NCI-H524 (cell line): ENCODE results near the gene RNU6-8.

Source experiments
- DNase-seq, 2 experiments: peaks; one replicate each; lab custom pipeline; 2025; lab: John Stamatoyannopoulos, UW

The RNU6-8 gene

DNA sequence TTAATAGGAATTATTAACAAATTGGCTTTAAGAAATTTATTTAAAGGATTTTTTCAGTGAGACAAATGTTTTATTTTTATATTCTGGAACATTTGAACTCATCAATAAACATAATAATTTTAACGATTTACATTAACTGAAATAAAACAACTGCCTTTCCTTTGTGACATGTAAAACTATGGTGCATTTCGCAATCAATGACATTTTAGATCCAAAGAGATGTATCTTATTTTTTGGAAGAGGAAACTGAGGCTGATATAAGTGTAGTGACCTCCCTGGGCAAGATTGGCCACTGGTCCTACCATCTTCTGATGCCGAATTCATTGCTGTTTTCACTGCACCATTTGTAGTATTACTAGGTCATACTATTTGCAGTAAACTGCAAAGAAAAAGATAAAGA, 2.5 kb upstream of the RNU6-8 start:
- DNase-seq: no peak

DNA sequence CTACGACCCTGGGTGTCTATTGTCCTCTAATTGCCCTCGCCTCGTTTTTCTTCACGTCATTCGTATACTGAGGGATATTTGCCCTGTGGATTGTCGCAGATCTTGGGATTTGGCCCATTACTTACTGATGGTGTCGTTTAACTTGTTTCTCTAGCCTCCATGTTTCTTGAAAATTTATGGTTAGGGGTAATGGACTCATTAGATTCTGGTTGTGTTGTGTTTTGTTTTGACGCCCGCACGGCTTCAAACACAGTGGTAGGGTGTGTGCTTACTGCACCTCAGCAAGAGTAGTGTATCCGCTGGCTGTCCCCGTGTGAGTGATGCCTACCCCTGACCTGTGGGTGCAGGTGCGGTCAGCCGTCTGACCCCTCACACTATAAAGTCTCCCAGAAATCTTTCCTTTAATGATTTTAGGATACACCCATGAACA, 874 bp upstream of the RNU6-8 start:
- DNase-seq: peak; percentile 46 to 64

DNA sequence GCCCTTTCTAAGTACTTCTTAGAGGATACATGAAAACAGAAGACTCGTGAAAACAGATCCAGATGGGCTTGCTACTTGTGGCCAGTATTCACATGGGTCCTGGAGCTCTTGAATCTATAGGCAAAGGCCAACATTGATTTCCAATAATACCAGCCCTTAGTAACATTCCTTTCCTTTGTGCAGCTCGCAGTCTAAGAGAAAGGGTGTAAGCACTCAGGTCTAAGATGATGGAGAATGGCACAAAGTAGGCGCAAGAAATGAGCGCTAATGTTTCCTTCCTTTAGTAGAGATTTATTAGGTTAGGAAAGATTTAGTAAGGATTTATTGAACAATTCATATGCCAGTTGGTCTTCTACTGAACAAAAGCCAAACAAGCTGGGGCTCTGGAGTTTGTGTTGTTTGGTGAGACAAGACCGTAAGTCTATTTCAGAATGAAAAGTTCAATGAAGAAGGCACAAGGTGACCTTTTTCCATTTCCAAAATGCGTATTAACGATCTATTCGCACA, 525 bp downstream of the RNU6-8 start:
- peak; percentile 66 to 88 for DNase-seq

DNA sequence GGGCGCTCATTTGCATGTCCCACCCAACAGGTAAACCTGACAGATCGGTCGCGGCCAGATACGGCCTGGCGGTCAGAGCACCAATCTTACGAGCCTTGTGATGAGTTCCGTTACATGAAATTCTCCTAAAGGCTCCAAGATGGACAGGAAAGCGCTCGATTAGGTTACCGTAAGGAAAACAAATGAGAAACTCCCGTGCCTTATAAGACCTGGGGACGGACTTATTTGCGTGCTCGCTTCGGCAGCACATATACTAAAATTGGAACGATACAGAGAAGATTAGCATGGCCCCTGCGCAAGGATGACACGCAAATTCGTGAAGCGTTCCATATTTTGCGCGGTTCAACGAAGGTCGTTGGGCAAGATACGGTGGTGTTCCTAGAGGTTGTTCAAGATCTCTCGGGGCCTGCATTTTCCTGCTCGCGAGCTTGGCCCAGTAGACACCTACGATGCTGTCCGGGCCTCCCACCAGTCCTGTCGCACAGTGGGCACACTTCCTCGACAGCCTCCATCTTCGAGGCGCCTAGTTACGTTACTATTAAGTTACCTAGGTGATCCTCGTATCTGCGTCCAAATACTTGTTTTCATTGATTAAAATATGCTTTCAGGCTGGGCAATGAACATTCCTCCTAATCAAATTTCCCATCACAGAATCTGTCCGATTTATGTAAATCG, 1.1 kb downstream of the RNU6-8 start, which contains the start of gene RNU6-7:
Gene RNU6-7, plus strand, starts transcription at position 230 of the 675 bp plus-strand sequence.
- DNase-seq: peak; percentile 87 to 89

DNA sequence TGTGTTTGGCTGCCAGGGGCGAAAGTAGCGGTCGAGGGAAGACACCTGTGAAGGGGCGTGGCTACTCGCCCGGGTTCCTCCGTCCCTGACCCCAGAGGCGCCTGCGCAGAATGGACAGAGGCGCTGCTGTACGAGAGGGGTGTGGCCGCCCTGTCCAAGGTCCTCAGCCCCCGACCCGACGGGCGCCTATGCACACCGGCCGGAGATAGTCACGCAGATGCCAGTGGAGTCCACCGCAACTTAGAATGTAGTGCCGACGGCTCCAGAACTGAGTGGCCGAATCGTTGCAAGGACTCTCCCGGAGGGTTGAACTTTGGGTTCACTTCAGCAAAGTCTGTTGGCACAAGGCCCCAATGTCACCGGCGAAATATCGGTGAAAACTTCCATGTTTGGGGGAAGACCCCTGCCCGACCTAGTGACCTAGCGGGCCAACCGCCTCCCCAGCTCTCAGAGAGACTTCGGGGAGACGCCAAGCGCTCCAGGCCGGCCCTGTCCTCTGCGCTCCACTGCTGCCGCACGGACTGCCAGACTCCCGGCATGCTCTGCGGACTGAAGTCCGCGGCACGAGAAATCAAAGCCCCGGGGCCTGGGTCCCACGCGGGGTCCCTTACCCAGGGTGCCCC, 1.8 kb downstream of the RNU6-8 start:
- peak; percentile 96 for DNase-seq

DNA sequence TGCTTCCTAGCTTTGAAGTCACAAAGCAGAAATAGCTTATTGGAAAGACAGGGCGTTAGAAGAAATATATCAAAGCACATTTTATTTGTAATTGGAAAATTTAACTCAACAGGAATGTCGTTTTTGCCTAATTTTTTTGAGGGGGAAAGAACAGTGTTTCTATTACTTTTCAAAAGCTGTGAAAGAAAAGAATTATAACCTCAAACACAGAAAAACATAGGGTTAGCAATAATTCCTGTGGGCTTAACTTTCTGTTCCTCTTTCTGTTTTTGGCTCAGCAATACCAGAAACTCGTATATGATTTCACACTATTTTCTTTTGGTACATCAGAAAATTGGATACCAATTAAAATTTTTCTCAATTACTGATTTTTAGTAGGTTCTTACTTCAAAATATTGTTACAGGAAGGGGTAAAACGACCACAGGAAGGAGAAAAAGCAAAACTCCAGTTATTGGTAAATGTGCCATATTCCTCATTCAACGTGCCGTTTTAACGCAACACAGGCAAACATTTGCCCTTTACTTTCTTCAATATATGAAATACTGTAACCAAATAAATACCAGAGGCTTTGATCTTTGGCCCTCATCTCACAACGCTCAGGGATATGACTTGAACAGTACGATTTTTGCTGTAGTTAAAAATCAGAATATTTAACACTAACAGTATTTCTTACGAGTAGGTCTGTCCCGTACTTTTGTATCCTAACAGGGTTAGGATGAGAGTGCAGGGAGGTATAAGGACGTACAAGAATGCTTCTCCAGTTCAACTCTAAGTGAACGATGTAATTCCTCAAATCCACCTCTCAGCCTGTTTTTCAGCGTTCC, 2.5 kb downstream of the RNU6-8 start:
- DNase-seq: no peak

DNA sequence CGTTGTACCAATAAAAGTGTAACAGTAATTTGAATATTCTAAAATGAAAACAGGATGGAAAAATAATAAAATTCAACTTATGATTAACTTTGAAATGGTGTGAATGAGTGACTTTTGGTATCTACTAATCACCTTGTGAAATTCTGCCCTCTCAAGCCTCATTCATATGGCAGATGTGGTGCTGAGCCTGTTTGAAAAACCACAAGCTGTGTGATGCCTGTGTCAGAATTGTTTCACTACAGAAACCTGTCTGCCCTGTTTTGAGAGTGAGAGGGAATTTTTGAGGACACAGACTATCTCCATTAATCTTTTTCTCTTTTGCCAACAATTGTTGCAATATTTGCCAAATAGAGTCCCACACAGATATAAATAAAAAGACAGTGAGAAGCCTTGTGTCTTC, 5.2 kb downstream of the RNU6-8 start:
- DNase-seq: no peak

DNA sequence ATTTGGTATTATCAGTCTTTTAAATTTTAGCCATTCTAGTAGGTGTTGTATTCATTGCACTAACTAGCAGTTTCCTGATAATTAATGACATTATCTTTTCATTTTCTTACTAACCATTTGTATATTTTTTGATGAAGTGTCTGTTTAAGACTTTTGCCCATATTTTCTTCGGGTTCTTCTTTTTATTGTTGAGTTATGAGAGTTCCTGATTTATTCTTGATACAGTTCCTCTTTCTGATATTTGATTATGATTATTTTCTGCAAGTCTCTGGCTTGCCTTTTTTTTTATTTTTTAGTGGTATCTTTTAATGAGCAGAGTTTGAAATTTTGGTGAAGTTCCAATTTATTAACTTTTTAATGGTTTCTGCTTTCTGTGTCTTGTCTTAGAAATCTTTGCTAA, 7.4 kb downstream of the RNU6-8 start:
- DNase-seq: no peak

DNA sequence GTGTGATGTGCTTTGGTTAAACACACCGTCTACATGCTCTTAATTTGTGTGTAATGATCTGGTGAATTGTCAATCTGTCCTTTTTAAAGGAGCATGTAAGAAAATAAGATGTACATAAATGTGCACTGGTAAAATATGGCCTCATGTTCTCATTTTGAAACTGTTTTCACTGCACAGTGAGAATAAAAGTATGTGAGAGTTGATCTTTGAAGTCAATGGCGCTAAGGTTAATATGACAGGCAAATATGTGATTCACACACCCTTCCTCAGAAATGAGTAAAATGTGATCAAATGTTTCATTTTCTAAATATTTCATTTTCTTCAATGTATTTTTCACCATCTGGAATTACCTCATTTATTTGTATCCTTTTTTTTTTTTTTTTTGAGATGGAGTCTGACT, 9.5 kb downstream of the RNU6-8 start:
- DNase-seq: no peak

DNA sequence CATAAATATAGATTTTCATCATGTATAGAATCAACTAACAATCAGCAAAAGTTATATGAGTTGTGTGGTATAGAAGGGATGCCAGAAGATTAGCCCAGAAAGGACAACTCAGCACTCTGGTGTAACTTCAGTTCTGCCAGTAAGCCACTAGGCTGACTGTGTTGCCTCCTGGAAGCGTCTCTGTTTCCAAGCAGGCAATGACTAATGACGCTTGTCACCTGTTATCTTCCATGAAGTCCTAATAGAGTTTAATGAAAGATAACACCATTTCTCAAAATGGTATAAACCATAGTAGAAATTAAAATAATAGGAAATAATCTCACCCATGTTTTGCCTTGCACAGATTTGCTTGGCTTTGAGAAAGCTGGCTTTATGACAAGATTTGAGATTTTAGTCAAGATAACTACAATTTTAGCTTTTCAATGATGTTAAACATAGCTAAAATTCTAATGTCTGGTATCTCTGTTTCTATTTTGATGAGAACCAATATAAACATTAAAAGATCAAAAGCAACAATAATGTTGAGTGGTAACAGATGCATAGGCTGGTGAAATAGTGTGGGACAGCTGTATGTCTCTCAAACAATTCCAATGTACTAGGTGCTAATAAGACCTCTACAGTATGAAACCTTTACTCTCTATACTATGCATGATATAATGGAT, 10.2 kb downstream of the RNU6-8 start:
- no peak for DNase-seq

DNA sequence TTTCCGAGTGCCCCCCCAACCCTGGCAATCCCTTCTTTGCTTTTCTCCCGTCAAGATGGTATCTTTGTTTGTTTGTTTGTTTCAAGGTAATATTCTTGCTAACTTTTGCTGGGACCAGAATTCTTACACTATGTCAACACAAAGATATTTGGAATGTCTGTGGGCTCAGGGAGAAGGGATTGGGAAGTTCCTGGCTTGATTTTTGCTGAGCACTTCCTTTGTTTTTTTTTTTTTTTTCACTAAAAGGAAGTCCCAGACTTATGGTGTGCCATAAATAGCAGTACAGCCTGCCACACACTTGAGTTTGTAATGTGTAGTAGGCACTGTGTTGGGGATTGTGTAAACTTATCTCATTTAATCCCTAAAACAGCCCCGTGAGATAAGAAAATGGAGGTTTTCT, 12.4 kb downstream of the RNU6-8 start:
- no peak for DNase-seq

DNA sequence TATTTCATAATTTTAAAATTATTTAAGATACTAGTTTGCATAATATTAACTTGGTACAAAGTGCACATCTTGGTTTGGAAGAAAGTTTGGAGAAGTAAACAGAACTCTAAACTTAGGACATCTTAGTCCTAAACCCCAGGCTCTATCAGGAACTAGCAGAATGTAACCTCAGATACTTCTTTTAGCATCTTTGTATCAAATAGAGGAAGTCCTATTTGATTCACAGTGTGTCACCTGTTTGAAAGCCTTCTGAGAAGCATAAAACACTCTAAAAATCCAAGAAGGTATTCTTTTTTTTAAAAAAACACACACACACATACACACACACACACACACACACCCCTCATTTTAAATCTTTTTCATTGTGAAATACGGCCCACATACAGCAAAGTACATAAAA, 13.3 kb downstream of the RNU6-8 start:
- no peak for DNase-seq

DNA sequence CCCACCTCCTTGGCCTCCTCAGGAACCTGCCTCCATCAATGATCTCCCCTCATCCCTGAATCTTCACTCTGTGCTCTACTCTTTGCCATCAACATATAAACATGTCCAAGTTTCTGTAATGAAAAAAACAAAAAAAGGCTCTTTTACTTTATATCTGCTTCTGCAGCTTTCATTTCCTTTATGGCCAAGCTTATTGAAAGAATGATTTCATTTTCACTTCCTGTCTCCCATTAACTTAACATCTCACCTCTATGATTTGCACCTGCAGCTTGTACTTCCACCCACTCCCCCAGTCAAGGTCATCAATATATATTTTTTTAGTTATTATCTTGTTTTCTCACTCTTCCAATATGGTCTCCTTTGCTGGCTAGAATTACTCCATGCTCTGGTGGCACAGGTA, 16.8 kb downstream of the RNU6-8 start:
- DNase-seq: no peak

DNA sequence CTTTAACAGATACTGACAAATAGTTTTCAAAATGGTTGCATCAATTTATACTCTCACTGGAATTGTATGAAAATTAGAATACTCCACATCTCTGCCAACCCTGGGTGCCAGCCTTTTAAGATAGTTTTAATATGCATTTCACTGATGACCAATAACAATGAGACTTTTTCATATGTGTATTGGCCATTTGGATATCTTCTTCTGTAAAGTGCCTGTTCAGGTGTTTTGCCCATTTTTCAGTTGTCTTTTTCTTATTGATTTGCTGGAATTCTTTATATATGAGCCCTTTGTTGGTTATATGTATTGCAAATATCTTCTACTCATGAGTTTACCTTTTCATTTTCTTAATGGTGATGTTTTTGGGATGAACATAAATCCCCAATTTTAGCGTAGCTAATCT, 18.0 kb downstream of the RNU6-8 start:
- DNase-seq: no peak

DNA sequence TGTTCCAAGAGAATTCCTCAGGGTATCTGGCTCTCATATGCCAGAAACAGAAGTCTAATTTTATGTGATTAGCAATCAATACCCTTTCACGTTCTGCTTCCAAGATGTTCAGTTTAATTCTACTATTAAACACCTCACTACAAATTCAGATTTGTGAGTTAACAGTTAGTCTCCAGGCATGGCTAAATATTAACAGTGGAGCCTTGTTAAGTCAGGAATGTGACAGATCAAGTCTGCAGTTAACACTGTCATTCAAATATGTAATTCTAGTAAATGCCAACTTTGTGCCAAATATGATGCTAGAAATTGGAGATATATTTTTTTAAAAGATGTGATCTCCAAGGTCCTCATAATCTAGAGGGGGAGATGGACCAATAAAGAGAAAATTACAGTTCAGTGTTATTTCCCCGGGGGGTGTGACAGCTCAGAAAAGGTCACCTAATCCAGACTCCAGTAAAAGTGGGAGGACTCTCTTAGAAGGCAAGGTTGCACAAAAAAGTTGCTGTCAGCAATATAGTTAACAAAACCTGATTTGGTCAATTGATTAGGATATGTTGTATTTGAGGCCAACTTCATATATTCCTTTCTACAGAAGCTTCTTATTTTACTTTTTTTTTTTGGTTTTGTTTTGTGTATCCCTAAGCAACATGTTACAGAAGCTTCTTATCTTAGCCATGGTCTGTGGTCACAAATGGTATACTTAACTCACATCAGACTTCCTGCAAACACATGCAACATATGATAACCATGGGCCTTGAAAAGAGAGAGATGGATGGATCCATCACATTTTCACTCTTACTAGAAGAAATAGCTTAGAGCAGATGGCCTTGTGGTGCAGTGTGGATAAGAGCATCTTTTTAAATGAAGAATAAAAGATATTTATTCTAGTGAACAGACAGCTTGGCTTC, 19.7 kb downstream of the RNU6-8 start:
- no peak for DNase-seq

DNA sequence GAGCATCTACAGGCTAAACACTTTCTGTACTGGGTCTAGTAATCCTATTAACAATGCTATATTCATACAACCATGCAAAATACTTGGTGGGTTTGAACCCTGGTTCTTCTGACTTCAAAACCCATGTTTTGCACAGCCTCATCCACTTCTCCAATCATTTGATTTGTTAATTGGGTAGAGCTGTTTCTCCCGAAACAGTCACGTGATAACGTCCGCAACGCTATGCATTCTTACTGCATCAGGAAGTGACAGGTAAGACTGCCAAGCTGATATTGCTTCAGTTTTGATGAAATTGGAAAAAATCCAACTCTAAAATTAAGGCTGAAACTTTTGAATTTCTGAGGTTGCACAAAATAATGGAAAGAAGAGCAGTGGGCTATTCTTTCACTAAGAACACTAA, 31.6 kb downstream of the RNU6-8 start:
- no peak for DNase-seq

DNA sequence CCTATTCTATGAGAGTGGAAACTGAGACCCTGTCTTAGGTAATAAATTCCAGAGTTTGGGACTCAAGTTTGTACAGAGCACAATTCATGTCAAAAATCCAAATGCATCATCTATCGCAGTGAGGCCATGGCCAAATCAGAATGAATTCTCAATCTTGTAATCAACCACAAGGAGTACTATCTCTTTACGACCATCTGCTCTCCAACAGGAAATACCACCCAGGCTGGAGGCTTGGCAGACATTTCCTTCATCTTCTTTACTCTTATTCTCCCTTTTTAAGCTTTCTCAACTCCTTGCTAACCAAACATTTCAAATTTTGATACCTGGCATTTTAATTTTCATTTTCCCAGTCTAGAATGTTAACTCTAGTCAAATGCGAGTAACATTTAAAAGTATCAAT, 33.9 kb downstream of the RNU6-8 start:
- peak in 1 of 2 experiments; percentile 21 for DNase-seq

DNA sequence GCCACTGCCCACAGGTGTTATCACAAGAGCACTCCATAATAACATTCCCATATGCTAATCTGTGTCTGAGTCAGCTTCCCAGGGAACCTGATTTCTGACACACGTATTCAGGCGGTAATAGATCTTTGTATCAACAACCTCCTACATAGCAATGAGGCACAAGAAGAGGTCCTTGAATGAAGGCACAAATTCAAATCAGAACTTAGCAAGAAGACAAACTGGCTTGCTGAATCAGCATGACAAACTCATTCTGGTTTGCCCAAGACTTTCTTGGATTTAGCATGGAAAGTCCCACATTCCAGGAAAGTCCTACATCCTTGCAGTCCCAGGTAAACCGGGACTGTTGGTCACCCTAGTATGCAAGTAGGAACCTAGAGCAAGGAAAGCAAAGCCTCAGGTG, 35.2 kb downstream of the RNU6-8 start:
- DNase-seq: peak in 1 of 2 experiments; percentile 11

DNA sequence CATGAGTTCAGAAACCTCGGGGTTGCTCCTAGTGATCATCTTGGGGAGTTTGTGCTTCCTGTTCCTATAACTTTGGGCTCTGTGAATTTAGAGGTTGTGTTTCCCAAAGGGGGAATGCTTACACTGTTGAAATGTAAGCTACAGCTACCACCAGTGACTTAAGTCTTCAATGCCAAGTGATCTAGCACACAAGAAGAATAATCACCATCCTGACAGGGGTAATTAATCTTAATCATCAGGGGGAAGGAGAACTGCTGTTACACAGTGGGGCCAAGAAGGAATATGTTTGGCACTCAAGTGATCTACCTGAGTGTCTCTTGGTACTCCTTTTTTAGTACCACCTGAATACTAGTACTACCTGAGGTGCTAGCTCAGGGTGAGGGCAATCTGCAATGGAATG, 36.1 kb downstream of the RNU6-8 start:
- no peak for DNase-seq

DNA sequence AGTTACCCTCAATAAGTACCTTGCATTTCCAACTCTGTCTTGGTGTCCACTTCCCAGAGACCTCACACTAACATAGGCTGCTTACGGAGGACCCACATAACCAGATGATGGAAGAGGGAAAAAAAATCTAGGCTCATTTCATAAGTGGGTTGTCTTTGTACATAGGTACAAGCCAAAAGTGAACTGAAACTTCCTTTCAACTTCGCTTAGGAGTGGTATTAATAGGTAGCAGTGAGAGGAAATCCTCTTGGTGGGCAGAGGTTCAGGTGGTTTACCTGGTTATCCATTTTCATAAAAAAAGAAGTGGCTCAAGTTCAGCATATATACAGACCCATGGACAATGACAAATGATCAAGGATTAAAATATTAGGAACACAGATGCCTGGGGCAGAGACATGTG, 37.0 kb downstream of the RNU6-8 start:
- no peak for DNase-seq
